ENCODE results near the gene SCG3. TPM values are rescaled to one million over a fixed set of nuclear protein-coding genes. Genes with fewer than 3 reads are reported as not detected.

The SCG3 gene
- total RNA-seq, 1 experiment from 2014 or later = 32.1 TPM

GRCh38 chr15:51681303-51681963 is at the start of gene SCG3 (continued):
- TF ChIP-seq, protein P1, sequence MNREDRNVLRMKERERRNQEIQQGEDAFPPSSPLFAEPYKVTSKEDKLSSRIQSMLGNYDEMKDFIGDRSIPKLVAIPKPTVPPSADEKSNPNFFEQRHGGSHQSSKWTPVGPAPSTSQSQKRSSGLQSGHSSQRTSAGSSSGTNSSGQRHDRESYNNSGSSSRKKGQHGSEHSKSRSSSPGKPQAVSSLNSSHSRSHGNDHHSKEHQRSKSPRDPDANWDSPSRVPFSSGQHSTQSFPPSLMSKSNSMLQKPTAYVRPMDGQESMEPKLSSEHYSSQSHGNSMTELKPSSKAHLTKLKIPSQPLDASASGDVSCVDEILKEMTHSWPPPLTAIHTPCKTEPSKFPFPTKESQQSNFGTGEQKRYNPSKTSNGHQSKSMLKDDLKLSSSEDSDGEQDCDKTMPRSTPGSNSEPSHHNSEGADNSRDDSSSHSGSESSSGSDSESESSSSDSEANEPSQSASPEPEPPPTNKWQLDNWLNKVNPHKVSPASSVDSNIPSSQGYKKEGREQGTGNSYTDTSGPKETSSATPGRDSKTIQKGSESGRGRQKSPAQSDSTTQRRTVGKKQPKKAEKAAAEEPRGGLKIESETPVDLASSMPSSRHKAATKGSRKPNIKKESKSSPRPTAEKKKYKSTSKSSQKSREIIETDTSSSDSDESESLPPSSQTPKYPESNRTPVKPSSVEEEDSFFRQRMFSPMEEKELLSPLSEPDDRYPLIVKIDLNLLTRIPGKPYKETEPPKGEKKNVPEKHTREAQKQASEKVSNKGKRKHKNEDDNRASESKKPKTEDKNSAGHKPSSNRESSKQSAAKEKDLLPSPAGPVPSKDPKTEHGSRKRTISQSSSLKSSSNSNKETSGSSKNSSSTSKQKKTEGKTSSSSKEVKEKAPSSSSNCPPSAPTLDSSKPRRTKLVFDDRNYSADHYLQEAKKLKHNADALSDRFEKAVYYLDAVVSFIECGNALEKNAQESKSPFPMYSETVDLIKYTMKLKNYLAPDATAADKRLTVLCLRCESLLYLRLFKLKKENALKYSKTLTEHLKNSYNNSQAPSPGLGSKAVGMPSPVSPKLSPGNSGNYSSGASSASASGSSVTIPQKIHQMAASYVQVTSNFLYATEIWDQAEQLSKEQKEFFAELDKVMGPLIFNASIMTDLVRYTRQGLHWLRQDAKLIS (CRISPR knock-in tag; IDR thresholded peaks at IDR 0.05; ENCODE audit: borderline replicate concordance) = no peak
- TF ChIP-seq ZNF416 (CRISPR knock-in tag; IDR thresholded peaks at IDR 0.05) (no peak), ZNF121 (CRISPR knock-in tag; IDR thresholded peaks at IDR 0.05) (peak; percentile 67; the same call in 1 of the 2 replicates), FOXJ3 (CRISPR knock-in tag; IDR thresholded peaks at IDR 0.05; ENCODE audit: borderline replicate concordance) (no peak), ZNF423 (CRISPR knock-in tag; IDR thresholded peaks at IDR 0.05) (no peak), ZNF425 (CRISPR knock-in tag; conservative IDR thresholded peaks at IDR 0.05) (no peak), ESRRA (CRISPR knock-in tag; IDR thresholded peaks at IDR 0.05; ENCODE audit: borderline replicate concordance) (peak; percentile 93; the same call in 1 of the 2 replicates), OVOL2 (CRISPR knock-in tag; IDR thresholded peaks at IDR 0.05; ENCODE audit: borderline replicate concordance) (no peak), JUN (CRISPR knock-in tag; IDR thresholded peaks at IDR 0.05) (no peak; the same call in 1 of the 2 replicates), NR1H2 (CRISPR knock-in tag; IDR thresholded peaks at IDR 0.05) (no peak), CTCF (IDR thresholded peaks at IDR 0.05) (no peak), GRHL2 (CRISPR knock-in tag; IDR thresholded peaks at IDR 0.05; ENCODE audit: insufficient replicate concordance, severe bottlenecking) (no peak), GABPB1 (CRISPR knock-in tag; IDR thresholded peaks at IDR 0.05) (peak; percentile 43; the same call in 1 of the 2 replicates), ZNF671 (CRISPR knock-in tag; IDR thresholded peaks at IDR 0.05) (no peak), GTF2I (CRISPR knock-in tag; conservative IDR thresholded peaks at IDR 0.05) (no peak), NFYB (CRISPR knock-in tag; conservative IDR thresholded peaks at IDR 0.05; ENCODE audit: low read depth) (0 out of 2 replicates have a peak, but pooled peaks have one; percentile 9), HMGA2 (CRISPR knock-in tag; IDR thresholded peaks at IDR 0.05) (no peak), ZNF219 (CRISPR knock-in tag; IDR thresholded peaks at IDR 0.05; ENCODE audit: borderline replicate concordance) (peak; percentile 92), ATF3 (CRISPR knock-in tag; conservative IDR thresholded peaks at IDR 0.05) (no peak), CREM (CRISPR knock-in tag; IDR thresholded peaks at IDR 0.05) (peak; percentile 95), FOXP1 (CRISPR knock-in tag; IDR thresholded peaks at IDR 0.05; ENCODE audit: borderline replicate concordance) (peak; percentile 99), E2F4 (CRISPR knock-in tag; IDR thresholded peaks at IDR 0.05; ENCODE audit: borderline replicate concordance, low read depth) (no peak; the same call in 1 of the 2 replicates), NFATC4 (CRISPR knock-in tag; IDR thresholded peaks at IDR 0.05) (no peak)
- TF ChIP-seq, protein P2, sequence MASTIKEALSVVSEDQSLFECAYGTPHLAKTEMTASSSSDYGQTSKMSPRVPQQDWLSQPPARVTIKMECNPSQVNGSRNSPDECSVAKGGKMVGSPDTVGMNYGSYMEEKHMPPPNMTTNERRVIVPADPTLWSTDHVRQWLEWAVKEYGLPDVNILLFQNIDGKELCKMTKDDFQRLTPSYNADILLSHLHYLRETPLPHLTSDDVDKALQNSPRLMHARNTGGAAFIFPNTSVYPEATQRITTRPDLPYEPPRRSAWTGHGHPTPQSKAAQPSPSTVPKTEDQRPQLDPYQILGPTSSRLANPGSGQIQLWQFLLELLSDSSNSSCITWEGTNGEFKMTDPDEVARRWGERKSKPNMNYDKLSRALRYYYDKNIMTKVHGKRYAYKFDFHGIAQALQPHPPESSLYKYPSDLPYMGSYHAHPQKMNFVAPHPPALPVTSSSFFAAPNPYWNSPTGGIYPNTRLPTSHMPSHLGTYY (CRISPR knock-in tag; IDR thresholded peaks at IDR 0.05) = no peak
- TF ChIP-seq, protein P3, sequence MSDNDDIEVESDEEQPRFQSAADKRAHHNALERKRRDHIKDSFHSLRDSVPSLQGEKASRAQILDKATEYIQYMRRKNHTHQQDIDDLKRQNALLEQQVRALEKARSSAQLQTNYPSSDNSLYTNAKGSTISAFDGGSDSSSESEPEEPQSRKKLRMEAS (CRISPR knock-in tag; IDR thresholded peaks at IDR 0.05) = peak; percentile 97
- TF ChIP-seq, protein P4, sequence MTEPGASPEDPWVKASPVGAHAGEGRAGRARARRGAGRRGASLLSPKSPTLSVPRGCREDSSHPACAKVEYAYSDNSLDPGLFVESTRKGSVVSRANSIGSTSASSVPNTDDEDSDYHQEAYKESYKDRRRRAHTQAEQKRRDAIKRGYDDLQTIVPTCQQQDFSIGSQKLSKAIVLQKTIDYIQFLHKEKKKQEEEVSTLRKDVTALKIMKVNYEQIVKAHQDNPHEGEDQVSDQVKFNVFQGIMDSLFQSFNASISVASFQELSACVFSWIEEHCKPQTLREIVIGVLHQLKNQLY (CRISPR knock-in tag; IDR thresholded peaks at IDR 0.05) = 0 out of 2 replicates have a peak, but pooled peaks have one; percentile 30

Data from WTC11 (cell line).